ENCODE measurements around the gene CIPC.

Gene CIPC

DNA sequence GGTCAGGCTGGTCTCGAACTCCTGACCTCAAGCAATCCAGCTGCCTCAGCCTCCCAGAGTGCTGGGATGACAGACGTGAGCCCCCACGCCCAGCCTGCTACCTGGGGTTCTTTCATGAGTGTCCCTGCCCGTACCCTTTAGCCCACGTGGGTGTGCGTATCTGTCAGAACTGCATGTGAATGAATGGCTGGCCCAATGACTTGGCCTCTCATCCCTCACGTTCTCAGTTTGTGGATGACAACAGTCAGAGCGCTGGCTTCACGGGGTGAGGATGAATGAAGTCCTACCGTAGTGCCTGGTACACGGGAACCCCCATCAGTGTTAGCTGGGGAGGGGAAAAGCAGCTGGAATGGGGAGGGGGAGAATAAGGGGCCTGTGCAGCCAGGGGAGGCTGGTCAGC is 59.7 kb downstream of the CIPC start:
- no peak for DNase-seq

DNA sequence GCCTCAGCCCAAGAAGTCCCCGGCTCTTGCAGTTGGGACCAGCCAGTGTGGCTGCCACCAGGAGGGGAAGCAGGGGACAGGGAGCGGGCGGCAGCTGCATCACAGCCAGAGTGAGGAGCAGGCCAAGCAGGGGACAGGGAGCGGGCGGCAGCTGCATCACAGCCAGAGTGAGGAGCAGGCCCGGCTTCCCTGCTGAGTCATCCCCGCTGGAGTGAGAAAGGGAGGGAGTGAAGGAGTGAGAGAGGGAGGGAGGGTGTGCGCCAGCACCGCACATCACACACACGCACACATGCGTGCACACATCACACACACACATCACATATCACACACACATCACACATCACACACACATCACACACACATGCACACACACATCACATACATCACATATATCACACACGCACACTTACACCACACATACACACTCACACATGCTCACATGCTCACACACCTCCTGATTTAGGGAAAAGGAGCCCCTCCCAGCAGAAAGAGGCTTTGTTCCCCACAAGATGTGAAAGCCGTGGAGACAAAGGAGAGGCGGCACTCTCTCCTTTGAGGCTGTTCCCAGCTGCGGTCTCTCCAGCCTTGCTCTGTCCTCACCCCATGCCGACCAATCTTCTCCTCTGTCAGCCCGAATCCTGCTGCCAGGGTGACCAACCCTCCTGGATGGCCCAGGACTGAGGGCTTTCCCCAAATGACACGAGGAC is 60.3 kb downstream of the CIPC start:
- DNase-seq = peak; percentile 24

DNA sequence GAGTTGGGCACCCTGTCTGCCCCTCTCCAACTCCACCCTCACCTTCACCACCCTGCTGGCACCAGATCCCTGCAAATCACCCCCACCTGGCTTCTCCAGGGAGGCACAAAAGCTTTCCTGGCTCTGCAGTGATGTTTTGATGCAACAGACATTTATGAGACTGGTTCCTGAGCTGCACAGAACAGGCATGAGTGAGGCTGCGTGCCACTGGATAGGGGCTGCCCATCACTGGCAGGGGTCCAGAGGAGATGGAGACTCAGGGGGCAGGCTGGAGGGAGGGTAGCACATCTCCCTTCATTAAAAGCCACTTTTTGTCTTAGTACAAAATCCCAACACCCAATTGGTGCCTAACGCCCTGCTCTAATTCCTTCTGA is 60.8 kb downstream of the CIPC start:
- DNase-seq = no peak

DNA sequence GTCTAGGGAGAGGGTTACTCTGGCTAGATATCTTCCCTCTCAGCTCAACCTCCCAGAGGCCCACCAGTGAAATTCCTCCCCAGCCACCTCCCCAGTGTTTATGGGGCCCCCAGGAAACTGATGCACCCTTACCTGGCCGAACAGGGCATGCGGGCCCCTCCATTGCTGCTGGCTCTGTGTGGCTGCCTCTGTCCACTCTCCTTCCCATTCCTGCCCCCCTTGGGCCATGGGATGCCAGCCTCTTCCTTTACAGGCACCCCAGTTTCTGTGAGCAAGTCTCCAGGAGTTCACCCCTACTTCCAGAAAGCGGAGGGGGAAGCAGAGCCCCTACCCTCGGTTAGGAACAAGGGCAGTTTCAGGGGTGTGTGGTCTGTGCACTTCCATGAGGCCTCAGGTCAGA is 63.0 kb downstream of the CIPC start:
- DNase-seq = no peak

Measured in hematopoietic multipotent progenitor cell treated with erythropoietin and hydrocortisone succinate and interleukin-3 and kit ligand, for 6 days (in vitro differentiated cells).